GM12878 (cell line): ENCODE data around the gene ADPRM. TPM values are rescaled to one million over a fixed set of nuclear protein-coding genes. Genes with fewer than 3 reads are reported as not detected.

Experiments used
- ATAC-seq: fragments of 200-7000 bp; cut with Tn5 transposase; 3 replicates; pipeline ENCODE4 v1.9.1; 2020; ENCODE audit warnings: mild to moderate bottlenecking, moderate library complexity
- BruUV-seq: library from RNA; stranded (reverse); fragments of 400-500 nt; replicated peaks from 2 replicates; lab custom pipeline; 2021; lab: Mats Ljungman, UMichigan
- CTCF ChIA-PET: fragments of 300-600 bp; sonication (Branson Sonifier 250); formaldehyde crosslinking; extraction: SDS; loops from one replicate; lab custom pipeline; 2021; ENCODE audit warnings: inconsistent platforms; lab: Yijun Ruan, JAX
- POLR2A ChIA-PET: fragments of 350-600 bp; formaldehyde crosslinking; extraction: SDS; loops from one replicate; lab custom pipeline; 2021; ENCODE audit warnings: inconsistent platforms; lab: Charles Lee
- RAD21 ChIA-PET: fragments of 300-600 bp; sonication (Branson Sonifier 250); formaldehyde crosslinking; loops from one replicate; lab custom pipeline; 2023; ENCODE audit warnings: antibody characterized with exemption; ENCODE audit not compliant: unreplicated experiment; lab: Charles Lee
- SMC1A ChIA-PET: fragments of 300-600 bp; sonication (Branson Sonifier 250); formaldehyde crosslinking; loops from one replicate; lab custom pipeline; 2023; ENCODE audit not compliant: unreplicated experiment, uncharacterized antibody; lab: Charles Lee
- DNase-seq: peaks from one replicate; pipeline ENCODE4 v3.0.0-alpha.2; 2011; ENCODE audit warnings: low read depth, low spot score
- FAIRE-seq: peaks from 3 replicates; lab custom pipeline; 2011; peaks lifted over from hg19 to GRCh38; lab: Jason Lieb, UNC
- H2AFZ ChIP-seq: 2 replicates; pipeline ENCODE4 v1.6.0; 2011; ENCODE audit warnings: low read depth, low read length, control low read depth; ENCODE audit not compliant: control insufficient read depth
- H3K27ac ChIP-seq: 2 replicates; pipeline ENCODE4 v1.5.1; 2011; ENCODE audit warnings: control low read depth; ENCODE audit not compliant: control insufficient read depth, insufficient read depth
- H3K27me3 ChIP-seq, 2 experiments: replicated peaks in 1 of 2; 2 replicates each; pipeline versions ENCODE4 v1.6.0 to v1.6.1; 2011; ENCODE audit warnings: low read length in 1 of 2; ENCODE audit not compliant: control insufficient read depth in 2 of 2, insufficient read depth in 2 of 2
- H3K36me3 ChIP-seq, 2 experiments: 2 replicates each; pipeline ENCODE4 v1.5.1; 2011; ENCODE audit warnings: low read length in 1 of 2; ENCODE audit not compliant: control insufficient read depth in 2 of 2, insufficient read depth in 2 of 2
- H3K4me1 ChIP-seq: 2 replicates; pipeline ENCODE4 v1.6.1; 2011; ENCODE audit warnings: mild to moderate bottlenecking, low read length, moderate library complexity, mixed read lengths; ENCODE audit not compliant: control insufficient read depth, insufficient read depth
- H3K4me2 ChIP-seq: 2 replicates; pipeline ENCODE4 v1.6.0; 2011; ENCODE audit warnings: control low read depth; ENCODE audit not compliant: control insufficient read depth, insufficient read depth
- H3K4me3 ChIP-seq: fragments of 200-600 bp; sonication (generic); 2 replicates; pipeline ENCODE4 v1.5.1; 2016
- H3K79me2 ChIP-seq: 2 replicates; pipeline ENCODE4 v1.6.0; 2011; ENCODE audit warnings: low read length; ENCODE audit not compliant: control insufficient read depth, insufficient read depth
- H3K9ac ChIP-seq: 2 replicates; pipeline ENCODE4 v1.8.0; 2011; ENCODE audit warnings: low read length, control low read depth, mixed read lengths; ENCODE audit not compliant: control insufficient read depth, insufficient read depth
- H3K9me3 ChIP-seq: replicated peaks from 3 replicates; pipeline ENCODE4 v1.5.1; 2011; ENCODE audit warnings: mild to moderate bottlenecking, low read length; ENCODE audit not compliant: control insufficient read depth, insufficient read depth
- H4K20me1 ChIP-seq: 2 replicates; pipeline ENCODE4 v1.6.0; 2011; ENCODE audit not compliant: control insufficient read depth, insufficient read depth
- CBFB ChIP-seq: IDR thresholded peaks from 2 replicates; pipeline ENCODE4 v1.6.1; 2016; ENCODE audit warnings: antibody characterized with exemption, low read depth
- GABPA ChIP-seq: IDR thresholded peaks from 2 replicates; pipeline ENCODE4 v1.6.1; 2014; ENCODE audit warnings: antibody characterized with exemption, low read depth, mild to moderate bottlenecking, inconsistent platforms
- GATAD2B ChIP-seq: fragments of 450-650 bp; conservative IDR thresholded peaks from 2 replicates; pipeline ENCODE4 v1.6.1; 2017; ENCODE audit warnings: low read depth, mild to moderate bottlenecking, moderate library complexity
- HDAC6 ChIP-seq: fragments of 200-600 bp; sonication (generic); IDR thresholded peaks from one replicate; pipeline ENCODE4 v1.8.0; 2017; ENCODE audit warnings: antibody characterized with exemption; ENCODE audit not compliant: unreplicated experiment
- IRF5 ChIP-seq: fragments of 450-650 bp; IDR thresholded peaks from 2 replicates; pipeline ENCODE4 v1.6.1; 2017; ENCODE audit warnings: borderline replicate concordance
- NKRF ChIP-seq: fragments of 450-650 bp; conservative IDR thresholded peaks from 2 replicates; pipeline ENCODE4 v1.6.1; 2017; ENCODE audit warnings: mild to moderate bottlenecking, moderate library complexity
- POLR2A ChIP-seq: IDR thresholded peaks from 2 replicates; pipeline ENCODE4 v1.6.1; 2011; ENCODE audit warnings: low read depth, mild to moderate bottlenecking, low read length
- SKIL ChIP-seq: fragments of 450-650 bp; IDR thresholded peaks from 2 replicates; pipeline ENCODE4 v1.6.1; 2017; ENCODE audit warnings: mild to moderate bottlenecking, low read depth, inconsistent platforms; ENCODE audit not compliant: poor library complexity, severe bottlenecking
- STAT1 ChIP-seq: fragments of 450-650 bp; conservative IDR thresholded peaks from 2 replicates; pipeline ENCODE4 v1.6.1; 2014; ENCODE audit warnings: antibody characterized with exemption, mild to moderate bottlenecking
- TARDBP ChIP-seq: IDR thresholded peaks from 2 replicates; pipeline ENCODE4 v1.6.1; 2016; ENCODE audit warnings: borderline replicate concordance
- ZNF217 ChIP-seq: fragments of 450-650 bp; IDR thresholded peaks from 2 replicates; pipeline ENCODE4 v1.6.1; 2017; ENCODE audit warnings: antibody characterized with exemption, mild to moderate bottlenecking
- WGBS: methylation state at CpG from one replicate; pipeline ENCODE4 v1.1.6; 2016; ENCODE audit warnings: low lambda C conversion rate; ENCODE audit not compliant: insufficient replicate concordance, insufficient coverage; ENCODE audit errors: missing lambda C conversion rate; 5-methylcytosine and 5-hydroxymethylcytosine counted together
- in situ Hi-C: fragments of 300-500 bp; cut with MboI; formaldehyde crosslinking; loops from 9 replicates; pipeline ENCODE4 v1.14.3; 2018; ENCODE audit warnings: mixed read lengths
- intact Hi-C: fragments of 100-400 bp; cut with micrococcal nuclease; formaldehyde crosslinking; loops from one replicate; pipeline ENCODE4 v1.14.2; 2022; ENCODE audit not compliant: unreplicated experiment
- polyA plus RNA-seq, 11 experiments: library from polyadenylated mRNA; depleted of rRNA in 4 of 11; unstranded in 6 of 11; stranded (reverse) in 5 of 11; fragments of >200 nt; fragmentation: Nextera tagmentation in 4 of 11; fragmentation: Illumina TruSeq in 1 of 11; extraction: Ambion mirVana in 4 of 11; extraction: Trizol in 1 of 11; gene quantifications; 1 replicate in 1 of 11; 2 replicates in 10 of 11; pipeline versions ENCODE4 v1.2.1 to v1.2.3, GENCODE V29; 2011 to 2016; ENCODE audit warnings: inconsistent platforms in 2 of 11, missing spikeins in 2 of 11, low read depth in 1 of 11
- total RNA-seq, 4 experiments: library from RNA; depleted of rRNA in 3 of 4; stranded (reverse); fragments of >200 nt in 3 of 4; fragmentation: Illumina TruSeq in 1 of 4; extraction: Trizol in 1 of 4; gene quantifications; 2 replicates each; pipeline versions ENCODE4 v1.2.1 to v1.2.3, GENCODE V29; 2013 to 2021

Gene ADPRM
- total and polyA plus RNA-seq, 10 of the 15 experiments (the other 5 are each of a cell fraction or from before 2014, with no cell fraction given): 7.1 to 18.4 (median 8.8) TPM

- Histone ChIP-seq H3K9ac (no peak overlapping the region), H3K4me1 (no peaks in the 10 kb centered on the region), H3K4me2 (no peak overlapping the region), H3K27me3 (no peaks in the 10 kb centered on the region), H3K79me2 (no peaks in the 10 kb centered on the region), H3K4me3 (no peak overlapping the region), H4K20me1 (no peaks in the 10 kb centered on the region), H3K36me3 (no peaks in the 10 kb centered on the region), H2AFZ (no peak overlapping the region), H3K9me3 (no peaks in the 10 kb centered on the region), H3K27ac (no peak overlapping the region)
- CTCF ChIA-PET: no interaction called here
- no peak for TF ChIP-seq SKIL
- TF ChIP-seq CBFB: no peak
- TF ChIP-seq POLR2A: no peak
- no peak for TF ChIP-seq ZNF217
- TF ChIP-seq NKRF: no peak
- TF ChIP-seq STAT1: no peak
- no peak for TF ChIP-seq IRF5
- TF ChIP-seq GABPA: no peak
- no peak for TF ChIP-seq HDAC6
- no peak for TF ChIP-seq TARDBP
- TF ChIP-seq GATAD2B: no peak
- SMC1A ChIA-PET: no interaction called here
- ATAC-seq (no peak), DNase-seq (no peak), FAIRE-seq (no peak)
- RAD21 ChIA-PET: no interaction called here
- intact Hi-C loops (loop anchor here (5.0 kb wide), 1 partner anchor 95 kb away; no protein-coding TSS in a partner anchor), in situ Hi-C loops (no loop called here)
- 38% methylated on average over 10 of the region's 10 CpGs for WGBS
- POLR2A ChIA-PET: no interaction called here
- no TSS peak for BruUV-seq
Observed at GRCh38 chr17:10752696-10753095, 55.3 kb downstream of the ADPRM start.
